GM19395 (cell line): Measurements from ENCODE around the gene SIRPG.
"Not testable (repeated sequence)": the region's sequence is repeated elsewhere in the genome, so short reads cannot be mapped to it uniquely, and the experiment has no call there.

Experiments used
- ATAC-seq: cut with Tn5 transposase; IDR thresholded peaks from one replicate; pipeline ENCODE4 v1.9.1; 2021; ENCODE audit warnings: mild to moderate bottlenecking, moderate library complexity; ENCODE audit not compliant: unreplicated experiment

SIRPG gene

DNA sequence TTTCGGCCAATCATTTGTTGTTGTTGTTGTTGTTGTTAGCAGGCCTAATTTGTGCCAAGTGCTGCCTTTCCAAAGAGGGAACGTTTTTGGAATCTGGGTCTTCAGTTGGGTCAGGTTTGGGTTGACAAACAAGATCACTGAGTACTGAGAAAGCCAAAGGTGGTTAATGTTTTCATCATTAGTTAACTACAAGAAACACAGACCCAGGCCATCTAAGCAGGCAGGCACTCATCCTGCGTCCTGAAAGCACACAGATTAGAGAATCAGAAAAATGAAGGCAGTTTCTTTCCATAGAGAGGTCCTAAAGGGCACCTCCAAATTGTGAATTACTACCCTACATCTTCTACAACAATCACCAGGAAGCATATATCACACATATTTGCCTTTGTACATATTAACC is 15.1 kb upstream of the SIRPG start:
- no peak for ATAC-seq

DNA sequence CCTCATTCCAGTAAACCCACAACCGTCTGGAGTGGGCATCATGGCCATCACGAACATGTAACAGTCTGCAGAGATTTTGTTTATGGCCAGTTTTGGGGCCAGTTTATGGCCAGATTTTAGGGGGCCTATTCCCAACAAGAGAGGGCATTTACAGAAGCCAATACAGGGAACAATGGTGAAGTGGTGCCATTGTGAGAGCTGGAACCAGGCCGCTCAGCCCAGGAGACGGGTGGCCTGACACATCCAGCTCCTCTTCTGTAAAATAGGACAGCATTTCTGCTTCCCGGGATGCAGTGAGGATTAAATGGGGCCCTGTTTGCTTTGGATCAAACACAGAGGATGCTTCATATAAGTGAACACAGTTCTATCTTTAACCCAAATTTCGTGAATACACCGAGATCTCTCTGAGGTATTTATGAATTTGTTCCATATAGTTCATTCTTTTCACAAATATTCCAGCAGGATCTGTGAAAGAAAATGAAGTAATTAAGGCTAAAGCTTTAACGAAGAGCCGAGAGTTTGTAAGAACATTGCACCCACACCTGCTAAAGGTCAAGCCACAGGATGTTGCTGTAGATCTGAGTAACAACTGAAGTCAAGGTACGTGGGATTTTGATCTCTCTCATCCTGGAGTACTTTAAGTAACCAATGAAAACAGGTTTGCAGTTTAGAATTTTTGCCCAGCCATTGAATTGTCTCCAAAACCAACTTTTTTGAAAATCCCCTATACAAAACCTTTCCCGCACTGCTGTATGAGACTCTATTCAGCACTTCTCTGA is 14.5 kb upstream of the SIRPG start:
- no peak for ATAC-seq

DNA sequence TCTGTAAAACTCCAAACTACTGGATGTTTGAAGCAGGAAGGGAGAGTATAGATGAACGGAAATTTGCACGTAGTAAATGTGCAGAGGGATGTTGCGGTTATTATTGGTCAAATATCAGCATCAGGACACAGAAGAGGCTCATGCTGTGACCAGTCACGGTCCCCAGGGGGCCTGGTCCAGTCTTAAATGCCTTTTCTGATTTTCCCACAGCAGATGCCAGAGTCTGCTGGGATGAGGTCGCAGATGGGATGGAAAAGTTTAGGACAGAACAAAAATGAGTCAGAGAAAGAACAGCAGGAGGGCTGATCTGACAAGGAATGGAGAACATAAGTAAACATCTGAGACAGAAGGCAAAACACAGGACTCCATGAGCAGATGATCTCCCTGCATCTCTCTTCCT is 11.7 kb upstream of the SIRPG start:
- no peak for ATAC-seq

- ATAC-seq = no peak
Measured at GRCh38 chr20:1667502-1668085, 10.0 kb upstream of the SIRPG start.

DNA sequence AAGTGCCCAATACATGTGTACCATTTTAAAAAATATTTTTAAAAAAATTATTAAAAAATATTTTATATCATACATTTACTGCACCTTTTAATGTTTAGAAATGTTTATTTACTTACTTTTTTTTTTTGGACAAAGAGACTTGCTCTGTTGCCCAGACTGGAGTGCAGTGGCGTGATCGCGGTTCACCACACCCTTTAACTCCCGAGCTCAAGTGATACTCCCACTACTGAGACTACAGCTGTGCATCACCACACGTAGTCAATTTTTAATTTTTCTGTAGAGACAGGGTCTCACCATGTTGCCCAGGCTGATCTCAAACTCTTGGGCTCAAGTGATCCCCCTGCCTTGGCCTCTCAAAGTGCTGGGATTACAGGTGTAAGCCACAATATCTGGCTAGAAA is 9.2 kb upstream of the SIRPG start:
- ATAC-seq = no peak

DNA sequence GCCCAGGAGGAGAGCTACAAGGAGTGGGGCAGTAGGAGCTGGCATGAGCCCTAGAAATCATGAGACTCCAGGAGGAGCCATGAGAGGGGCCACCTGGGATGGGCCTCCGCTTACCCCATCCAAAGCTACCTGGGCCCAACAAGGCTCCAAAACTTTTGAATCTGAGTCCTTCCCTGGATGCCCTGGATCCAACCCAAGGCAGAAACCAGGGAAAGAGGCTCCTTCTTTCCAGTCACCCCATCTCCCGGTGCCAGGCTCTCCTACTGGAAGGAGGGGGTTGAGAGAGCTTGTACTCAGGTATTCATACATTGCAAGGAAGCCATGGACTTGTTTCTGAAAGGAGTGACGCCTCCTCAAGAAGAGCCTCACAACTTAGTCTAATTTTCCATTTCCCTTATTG is 7.8 kb upstream of the SIRPG start:
- ATAC-seq = no peak

- ATAC-seq = no peak
Measured at GRCh38 chr20:1664911-1665310, 7.3 kb upstream of the SIRPG start.

GRCh38 chr20:1663917-1664316 is 6.3 kb upstream of the SIRPG start:
- ATAC-seq = no peak

- ATAC-seq = no peak
Measured at GRCh38 chr20:1661542-1662299, 4.1 kb upstream of the SIRPG start.

GRCh38 chr20:1660246-1660645 is 2.7 kb upstream of the SIRPG start:
- ATAC-seq = no peak

DNA sequence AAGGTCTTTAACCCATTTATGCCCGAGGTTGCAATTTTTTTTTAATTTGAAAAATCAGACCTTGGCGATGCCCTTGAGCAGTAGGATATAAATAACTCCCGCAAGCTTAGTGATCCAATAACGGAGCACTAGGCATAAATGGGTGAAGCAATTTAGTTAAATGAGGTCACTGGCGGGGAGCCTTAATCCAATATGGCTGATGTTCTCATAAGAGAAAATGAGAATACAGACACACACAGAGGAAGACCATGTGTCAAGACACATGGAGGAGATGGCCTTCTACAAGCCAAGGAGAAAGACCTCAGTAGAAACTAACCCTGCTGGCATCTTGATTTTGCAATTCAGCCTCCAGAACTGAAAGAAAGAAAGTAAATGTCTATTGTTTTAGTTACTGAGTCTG is 735 bp downstream of the SIRPG start:
- ATAC-seq = no peak

GRCh38 chr20:1654996-1655395 is 2.6 kb downstream of the SIRPG start:
- ATAC-seq = no peak

- no peak for ATAC-seq
Measured at GRCh38 chr20:1652960-1653359, 4.6 kb downstream of the SIRPG start.

DNA sequence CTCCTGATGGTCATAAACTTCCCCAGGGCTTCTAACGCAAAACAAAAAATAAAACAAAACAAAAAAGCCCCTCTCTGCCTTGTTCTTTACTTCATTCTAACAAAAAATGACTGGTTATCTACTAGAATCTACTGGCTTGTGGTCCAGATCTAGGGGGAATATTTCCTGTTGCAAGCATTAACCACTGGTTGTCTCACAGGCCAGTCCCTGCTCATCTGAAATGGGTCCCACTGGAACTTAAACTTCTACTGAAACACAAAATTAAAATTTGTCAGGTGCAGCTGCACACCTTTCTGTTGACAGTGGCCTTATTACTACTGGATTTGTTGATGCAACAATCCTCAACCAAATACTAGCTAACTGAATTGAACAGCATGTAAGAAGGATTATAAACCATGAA is 5.5 kb downstream of the SIRPG start:
- no peak for ATAC-seq

DNA sequence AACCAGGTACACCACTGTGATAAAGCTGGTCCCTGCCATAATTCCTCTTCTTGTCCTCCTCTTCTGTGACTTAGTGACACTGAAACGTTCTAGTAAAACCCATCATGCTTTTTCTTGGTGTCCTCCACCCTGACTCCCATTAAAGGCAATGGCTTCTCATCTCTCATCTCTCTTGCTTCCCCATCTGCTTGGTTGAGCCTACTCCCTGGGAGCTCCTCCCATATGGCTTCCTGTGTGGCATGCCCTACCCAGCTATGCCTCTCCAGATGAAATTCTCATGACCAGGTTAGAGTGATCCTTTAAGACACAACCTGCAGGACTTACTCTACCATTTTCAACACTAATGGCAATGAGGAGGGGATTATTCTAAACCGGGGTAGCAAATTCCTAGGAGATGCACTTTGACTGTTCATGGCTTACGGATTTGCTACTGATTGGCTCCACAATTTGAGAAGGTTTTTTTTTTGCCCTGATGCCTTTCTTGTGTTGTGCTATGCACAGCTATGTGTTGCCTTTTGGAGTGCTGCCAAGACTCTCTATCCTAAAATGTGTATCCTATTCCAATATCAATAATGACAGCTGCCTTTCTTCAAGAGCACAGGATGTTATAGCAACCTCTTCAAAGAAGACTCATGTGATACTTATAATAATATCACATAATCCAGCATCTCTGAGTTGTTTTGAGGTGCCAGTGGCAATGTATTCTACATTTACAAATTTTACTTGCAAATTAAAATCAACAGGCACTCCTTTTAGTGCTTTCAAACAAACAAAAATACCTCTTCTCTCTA is 6.1 kb downstream of the SIRPG start:
- no peak for ATAC-seq

GRCh38 chr20:1648101-1648500 is 9.5 kb downstream of the SIRPG start:
- no peak for ATAC-seq

DNA sequence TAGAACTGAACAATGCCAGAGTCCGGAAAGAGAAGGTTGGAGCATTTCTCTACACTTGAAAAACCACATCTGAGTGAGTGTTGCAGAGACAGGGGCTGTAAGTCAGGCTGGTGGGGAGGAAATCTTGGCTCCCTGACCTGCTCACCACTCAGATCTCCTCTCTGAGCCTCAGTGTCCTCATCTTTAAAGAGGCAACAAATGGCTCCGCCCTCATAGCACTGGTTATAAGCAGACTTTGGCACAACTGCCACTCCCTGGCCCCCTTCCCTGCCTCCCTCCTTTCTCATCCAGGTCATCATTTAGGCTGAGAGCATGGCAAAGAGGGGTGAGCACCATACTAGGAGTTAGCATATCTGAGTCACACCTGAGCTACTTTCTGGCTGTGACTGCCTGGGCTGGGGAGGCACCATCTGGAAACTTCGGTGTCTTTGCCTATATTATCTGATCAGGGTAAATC is 10.6 kb downstream of the SIRPG start:
- no peak for ATAC-seq

DNA sequence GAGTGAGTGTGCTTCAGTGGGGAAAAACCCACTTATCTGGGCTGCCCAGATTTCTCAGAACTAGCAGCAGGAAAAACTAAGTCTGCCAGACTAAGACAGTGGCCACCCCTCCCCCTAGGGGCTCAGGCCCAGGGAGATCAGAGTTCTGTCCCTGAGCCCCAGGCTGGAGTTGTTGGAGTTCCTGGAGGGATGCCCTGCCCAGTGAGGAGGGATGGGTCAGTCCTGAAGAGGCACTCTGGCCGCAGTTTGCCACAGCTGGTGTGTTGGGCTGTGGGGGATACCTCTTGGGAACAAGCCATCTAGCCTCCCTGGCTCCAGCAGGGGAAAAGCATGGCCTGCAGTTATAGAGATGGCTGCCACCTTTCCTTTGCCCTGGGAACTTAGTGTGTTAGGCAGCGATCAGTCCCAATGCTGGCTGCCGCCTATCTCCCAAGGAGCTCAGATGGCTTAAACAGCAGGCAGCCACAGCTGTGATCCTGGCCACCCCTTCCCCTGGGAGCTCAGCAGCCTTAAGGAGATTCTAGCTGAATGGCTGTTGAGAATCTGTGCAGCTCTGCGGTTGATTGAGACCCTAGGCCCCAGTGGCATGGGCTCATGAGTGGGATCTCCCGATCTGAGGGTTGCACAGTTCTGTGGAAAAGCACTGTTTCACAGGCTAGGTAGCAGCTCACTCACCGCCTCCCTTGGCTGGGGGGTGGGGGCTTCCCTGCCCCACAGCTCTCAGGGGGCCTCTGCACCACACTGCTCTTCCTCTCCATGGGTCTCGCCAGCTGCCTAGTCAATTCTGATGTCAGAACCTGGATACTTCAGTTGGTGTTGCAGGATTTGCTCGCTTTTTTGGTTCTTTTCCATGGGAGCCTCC is 13.2 kb downstream of the SIRPG start:
- no peak for ATAC-seq

- not testable (repeated sequence) for ATAC-seq
Measured at GRCh38 chr20:1638643-1639042, 18.9 kb downstream of the SIRPG start.

DNA sequence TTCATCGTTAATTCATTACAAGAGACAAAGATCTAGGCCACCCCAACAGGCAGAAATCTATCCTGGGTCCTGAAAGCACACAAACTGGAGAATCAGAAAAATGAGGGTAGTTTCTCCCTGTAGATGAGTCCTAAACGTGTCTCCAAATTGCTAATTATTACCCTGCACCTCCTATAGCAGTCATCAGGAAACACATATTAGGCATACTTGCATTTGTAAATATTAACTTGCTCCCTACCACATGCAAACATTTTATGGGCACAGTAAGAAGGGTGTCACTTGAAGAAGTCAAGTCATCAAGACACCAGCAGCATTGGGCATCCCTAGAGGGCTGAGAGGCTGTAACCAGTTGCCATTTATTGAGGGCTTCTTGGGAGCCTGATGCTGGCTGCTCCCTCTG is 19.8 kb downstream of the SIRPG start:
- ATAC-seq = no peak
